GM12891 (cell line): Measurements from ENCODE around the gene ALPK3.

Experiments
- PAX5 ChIP-seq: IDR thresholded peaks from 2 replicates; pipeline ENCODE4 v1.6.1; 2011; ENCODE audit warnings: low read length, moderate library complexity, mild to moderate bottlenecking; ENCODE audit not compliant: insufficient read depth, severe bottlenecking
- POLR2A ChIP-seq: IDR thresholded peaks from 2 replicates; pipeline ENCODE4 v1.6.1; 2011; ENCODE audit warnings: low read depth, low read length, control low read depth
- POLR2AphosphoS5 ChIP-seq: IDR thresholded peaks from 2 replicates; pipeline ENCODE4 v1.6.1; 2011; ENCODE audit warnings: low read depth, low read length, control low read depth
- POU2F2 ChIP-seq: IDR thresholded peaks from 2 replicates; pipeline ENCODE4 v1.6.1; 2011; ENCODE audit warnings: low read depth, mild to moderate bottlenecking, control low read depth, low read length, moderate library complexity
- SPI1 ChIP-seq: IDR thresholded peaks from 2 replicates; pipeline ENCODE4 v1.6.1; 2011; ENCODE audit warnings: low read depth, low read length, control low read depth
- TAF1 ChIP-seq: IDR thresholded peaks from 2 replicates; pipeline ENCODE4 v1.6.1; 2011; ENCODE audit warnings: low read depth, low read length, control low read depth

- TF ChIP-seq PAX5 = no peak
- TF ChIP-seq POLR2A = no peak
- no peak for TF ChIP-seq TAF1
- TF ChIP-seq POLR2AphosphoS5 = no peak
- no peak for TF ChIP-seq POU2F2
- TF ChIP-seq SPI1 = no peak
Observed at GRCh38 chr15:84914351-84914750, 97.2 kb downstream of the ALPK3 start.
